M059J (cell line): Measurements from ENCODE around the gene THRAP3. TPM values are rescaled to one million over a fixed set of nuclear protein-coding genes. Genes with fewer than 3 reads are reported as not detected.
A peak's percentile ranks its signal among the peaks of the same experiment; 100 is the strongest.

Source experiments
- DNase-seq: peaks from one replicate; pipeline ENCODE4 v3.0.0-alpha.2; 2012; ENCODE audit warnings: low read depth
- total RNA-seq: library from RNA; depleted of rRNA; stranded (reverse); fragments of >200 nt; shearing (Covaris generic); gene quantifications from 2 replicates; pipeline ENCODE4 v1.2.3, GENCODE V29; 2014; rRNA removed

THRAP3 gene
- total RNA-seq, 1 experiment from 2014 or later, result 67.4 TPM

DNA sequence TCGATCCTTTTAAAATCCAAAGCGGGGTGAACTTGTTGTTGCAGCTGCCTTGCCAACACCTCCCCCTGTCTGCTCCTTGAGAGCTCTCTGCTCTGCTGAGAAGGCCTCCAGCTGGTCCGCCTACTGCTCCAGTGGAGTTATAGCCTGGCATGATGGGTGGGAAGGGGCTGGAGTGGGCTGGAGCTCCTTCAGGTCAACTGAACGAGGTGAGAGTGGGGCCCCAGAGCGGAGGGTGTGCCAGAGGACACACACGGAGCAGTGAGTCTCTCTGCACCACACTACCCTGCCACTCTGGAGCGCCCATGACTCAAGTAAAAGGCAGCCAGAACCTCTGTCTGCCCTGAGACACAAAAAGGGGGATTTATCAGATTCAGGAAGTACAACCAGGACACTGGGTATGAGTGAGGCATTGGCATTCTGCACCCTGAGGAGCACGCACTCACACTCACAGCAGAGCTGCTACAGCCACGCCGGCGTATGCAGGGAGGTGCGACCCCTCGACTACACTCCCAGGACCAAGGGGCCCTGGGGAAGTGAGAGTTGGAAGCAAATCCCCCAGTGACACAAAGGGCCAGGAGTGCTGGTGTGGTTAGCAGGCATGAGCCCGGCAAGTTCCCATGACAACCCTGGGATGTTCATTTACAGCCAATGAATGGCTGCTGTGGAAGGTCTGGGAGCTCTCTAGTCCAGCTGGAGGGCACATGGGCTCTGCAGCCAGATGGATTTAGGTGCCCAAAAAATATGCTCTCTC, 127.2 kb downstream of the THRAP3 start:
- peak; percentile 97 for DNase-seq

DNA sequence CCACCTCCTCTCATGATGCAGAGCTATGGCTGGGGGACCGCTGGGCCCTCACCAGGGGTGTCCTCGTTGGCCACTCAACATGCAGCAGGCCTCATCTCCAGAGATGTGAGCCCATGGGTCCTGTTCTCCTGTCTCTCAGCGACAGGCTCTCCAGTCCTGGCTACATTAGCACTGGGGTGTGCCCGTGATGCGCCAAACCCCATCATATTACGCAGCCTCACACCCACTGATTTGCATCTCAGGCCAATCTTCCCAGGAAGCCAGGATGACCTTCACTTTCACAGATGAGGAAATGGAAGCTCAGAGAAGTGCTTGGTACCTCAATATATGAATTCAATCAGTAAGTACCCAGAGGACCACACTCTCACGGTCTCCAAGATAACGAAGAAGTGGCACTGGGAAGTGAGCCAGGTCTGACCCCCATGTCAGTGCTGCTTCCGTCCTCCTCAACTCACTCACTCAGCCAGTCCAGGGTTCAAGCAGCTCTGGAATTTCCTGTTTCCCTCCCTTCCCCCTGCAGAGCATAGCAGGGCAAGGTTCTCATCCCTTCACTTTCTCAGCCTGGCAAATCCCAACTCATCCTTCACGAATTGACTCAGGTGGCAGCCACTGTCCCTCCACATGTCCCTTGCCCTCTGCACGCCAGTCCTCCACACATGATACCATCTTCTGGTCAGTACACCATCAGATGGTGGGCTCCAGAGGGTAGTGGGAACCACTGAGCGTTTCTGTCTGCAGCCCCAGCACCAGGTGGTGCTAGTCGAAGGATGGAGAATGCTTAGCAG, 128.1 kb downstream of the THRAP3 start:
- DNase-seq, result peak; percentile 91

DNA sequence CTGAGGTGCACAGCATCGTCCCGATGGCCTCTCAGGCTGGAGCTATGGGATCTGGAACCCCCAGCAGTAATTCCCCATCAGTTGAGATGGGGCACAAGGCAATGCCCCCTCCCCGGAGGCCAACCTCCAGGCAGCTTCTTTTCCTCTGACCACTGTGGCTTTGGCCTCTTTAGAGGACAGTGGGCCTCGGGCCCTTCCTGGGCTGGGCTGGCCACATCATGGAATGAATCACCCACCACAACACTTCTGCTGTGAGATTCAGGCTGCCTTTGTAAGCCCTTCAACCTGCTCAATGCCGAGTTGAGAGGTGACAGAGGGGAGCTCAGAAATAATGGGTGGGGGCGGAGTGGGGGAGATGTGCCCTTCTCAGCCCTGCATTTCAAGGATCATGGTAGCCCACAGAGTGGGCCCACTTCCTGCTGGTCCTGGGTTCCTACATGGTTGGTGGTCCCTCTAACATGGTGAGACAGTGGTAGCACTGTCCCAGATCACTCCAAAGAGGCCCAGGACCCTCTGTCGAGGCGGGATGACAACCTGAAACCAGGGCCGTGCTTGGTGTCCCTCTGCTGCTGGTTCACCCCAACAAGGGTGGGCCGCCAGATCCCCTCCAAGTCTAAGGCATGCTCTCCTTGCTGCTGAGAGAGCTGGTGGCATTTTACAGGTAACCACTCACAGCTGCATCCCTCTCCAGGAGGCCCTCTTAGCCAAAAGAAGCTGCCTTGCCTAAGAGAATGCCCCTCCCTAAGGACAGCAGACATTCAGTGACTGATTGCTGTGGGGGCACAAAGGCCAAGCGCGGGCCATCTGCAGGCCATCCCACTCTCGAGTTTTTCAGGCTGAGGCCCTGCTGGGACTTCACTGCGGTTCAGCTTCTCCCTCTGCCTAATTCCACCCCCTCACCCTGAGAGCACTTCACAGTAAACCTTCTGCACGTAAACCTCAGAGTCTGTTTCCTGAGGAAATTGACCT, 129.0 kb downstream of the THRAP3 start:
- peak; percentile 94 for DNase-seq

DNA sequence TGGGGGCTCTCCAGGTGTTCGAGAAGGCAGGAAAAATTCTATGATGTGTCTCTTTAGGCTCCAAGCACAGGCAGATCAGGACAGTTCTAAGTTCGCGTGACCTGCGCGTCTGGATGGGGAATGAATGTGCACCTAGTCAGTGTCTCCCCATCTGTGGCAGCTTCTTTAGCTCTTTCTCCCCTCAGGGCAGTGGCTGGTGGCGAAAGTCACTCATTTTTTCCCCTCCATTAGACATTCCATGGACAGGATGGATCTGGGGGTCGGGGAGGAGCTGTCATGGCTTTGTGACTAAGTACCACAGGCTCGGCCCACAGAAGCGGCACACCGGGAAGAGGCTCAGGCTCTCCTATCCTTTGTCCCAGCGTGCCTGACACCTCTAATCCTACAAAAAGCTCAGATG, 130.2 kb downstream of the THRAP3 start:
- DNase-seq, result peak; percentile 59

Other genes starting within 250 kb of the THRAP3 start
- gene TEKT2, start 140.3 kb upstream of the THRAP3 start, total RNA-seq, result 0.25 TPM in 1 of 2 replicates, not detected in the other
- gene ADPRS, start 135.6 kb upstream of the THRAP3 start, total RNA-seq, result 53.0 and 60.6 TPM in 2 replicates
- 1.7 and 2.2 TPM in 2 replicates for gene COL8A2, start 99.2 kb upstream of the THRAP3 start, total RNA-seq
- 132 and 147 TPM in 2 replicates for gene TRAPPC3, start 75.0 kb upstream of the THRAP3 start, total RNA-seq
- gene MAP7D1, start 68.3 kb upstream of the THRAP3 start, total RNA-seq, result 176 and 265 TPM in 2 replicates
- gene SH3D21, start 81.9 kb downstream of the THRAP3 start, total RNA-seq, result 0.25 TPM in 1 of 2 replicates, not detected in the other
- 35.8 and 44.5 TPM in 2 replicates for gene EVA1B, start 99.2 kb downstream of the THRAP3 start, total RNA-seq
- 13.2 and 21.4 TPM in 2 replicates for gene STK40, start 161.5 kb downstream of the THRAP3 start, total RNA-seq
- gene LSM10, start 173.5 kb downstream of the THRAP3 start, total RNA-seq, result 6.8 and 7.6 TPM in 2 replicates
- gene OSCP1, start 226.0 kb downstream of the THRAP3 start, total RNA-seq, result 4.2 and 9.0 TPM in 2 replicates
- gene MRPS15, start 239.9 kb downstream of the THRAP3 start, total RNA-seq, result 96.0 and 132 TPM in 2 replicates